Skeletal muscle cell (primary cell): Measurements from ENCODE around the gene CDK5R1.
A peak's percentile ranks its signal among the peaks of the same experiment; 100 is the strongest.
"Not testable (repeated sequence)": the region's sequence is repeated elsewhere in the genome, so short reads cannot be mapped to it uniquely, and the experiment has no call there.

ENCODE experiments used
- DNase-seq: peaks from one replicate; pipeline ENCODE4 v3.0.0-alpha.2; 2010; ENCODE audit warnings: low read depth
- H3K4me3 ChIP-seq: 2 replicates; pipeline ENCODE4 v1.5.1; 2011; ENCODE audit warnings: low read depth, mild to moderate bottlenecking, control low read depth, low read length, moderate library complexity

The CDK5R1 gene

GRCh38 chr17:32486701-32487472 is at the start of gene CDK5R1:
TSS of gene CDK5R1 (plus strand) at chr17:32486993. CDS start at chr17:32487621, 628 bp downstream.
- H3K4me3 ChIP-seq: peak within 1 kb of the TSS; percentile 63
- DNase-seq: no peak

DNA sequence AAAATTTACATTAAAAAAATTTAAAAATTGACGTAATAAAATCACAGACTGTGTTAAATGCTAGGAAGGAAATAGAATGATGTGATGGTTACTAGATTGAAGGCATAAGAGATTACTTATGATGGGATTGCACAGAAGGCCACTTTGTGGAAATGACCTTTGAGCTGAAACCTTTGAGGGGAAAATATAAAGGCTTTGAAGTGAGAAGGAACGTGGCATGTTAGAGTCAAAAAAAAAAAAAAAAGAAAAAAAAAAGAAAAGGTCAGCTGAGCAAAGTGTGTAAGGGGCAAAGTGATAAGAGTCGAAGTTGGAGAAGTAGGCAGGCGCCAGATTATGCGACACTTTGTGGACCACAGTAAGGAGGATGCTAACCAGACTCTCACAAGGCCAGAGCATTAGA is 46.1 kb upstream of the CDK5R1 start:
- H3K4me3 ChIP-seq: no peak overlapping the region
- DNase-seq: no peak

- no peak for DNase-seq
- H3K4me3 ChIP-seq: no peak overlapping the region
These were observed 44.9 kb upstream of the CDK5R1 start for GRCh38 chr17:32441886-32442285.

GRCh38 chr17:32443827-32444300 is 42.9 kb upstream of the CDK5R1 start:
- DNase-seq: no peak
- peak overlapping the region; percentile 95 for H3K4me3 ChIP-seq

DNA sequence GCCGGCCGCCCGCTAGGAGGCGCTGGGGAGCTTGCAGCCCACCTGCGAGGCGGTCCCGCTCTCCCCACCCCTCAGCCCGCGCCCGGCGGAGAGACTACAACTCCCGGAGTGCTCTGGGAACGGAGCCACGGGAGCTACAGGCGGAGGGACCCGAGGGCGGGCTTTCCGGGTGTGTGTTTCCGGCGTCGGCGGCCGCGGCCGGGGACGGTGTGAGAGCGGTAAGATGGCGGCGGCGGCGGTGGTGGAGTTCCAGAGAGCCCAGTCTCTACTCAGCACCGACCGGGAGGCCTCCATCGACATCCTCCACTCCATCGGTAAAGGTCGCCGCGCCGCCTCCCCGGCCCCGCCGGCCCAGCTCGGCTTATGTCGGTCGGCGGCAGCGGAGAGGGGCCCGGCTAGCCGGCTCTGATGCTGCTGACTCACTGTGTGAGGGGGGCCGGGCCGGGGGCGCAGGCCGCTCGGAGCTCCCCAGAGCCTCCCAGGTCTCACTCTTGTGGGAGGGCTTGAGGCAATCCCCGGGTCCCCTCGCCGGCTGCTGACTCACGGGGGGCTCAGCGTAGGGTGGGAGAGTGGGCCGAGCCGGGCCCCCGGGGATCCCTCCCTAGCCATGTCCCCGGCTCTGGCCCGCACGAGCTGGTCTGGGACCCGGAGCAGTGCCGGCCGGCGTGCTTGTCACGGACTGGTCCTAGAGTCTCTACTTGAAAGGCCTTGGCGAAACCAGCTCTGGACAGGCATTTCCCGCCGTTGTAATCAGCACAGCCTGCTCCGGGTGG is 42.3 kb upstream of the CDK5R1 start, which contains the start of gene PSMD11:
PSMD11 (plus strand) TSS at position 210 of the 773 bp plus-strand sequence; CDS start at position 224, 14 bp downstream.
- H3K4me3 ChIP-seq: peak within 1 kb of the TSS; percentile 95
- peak; percentile 84 for DNase-seq

DNA sequence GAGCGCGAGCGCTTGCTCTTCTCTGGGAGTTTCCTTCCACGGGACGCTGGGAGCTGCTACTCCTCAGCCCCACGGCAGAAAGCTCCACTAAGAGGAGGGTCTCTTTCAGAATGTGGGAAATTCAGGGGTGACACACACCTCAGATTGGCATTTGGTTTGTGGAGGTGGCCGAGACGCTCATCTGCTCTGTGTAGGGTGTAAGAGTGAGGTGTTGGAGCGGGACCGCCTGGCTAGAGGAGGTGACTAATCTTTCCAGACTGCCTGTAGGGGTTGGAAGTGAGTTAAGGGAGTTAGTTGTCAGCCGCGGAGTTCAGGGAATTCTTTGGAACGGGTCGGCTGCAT is 41.7 kb upstream of the CDK5R1 start:
- DNase-seq: no peak
- peak overlapping the region; percentile 95 for H3K4me3 ChIP-seq

DNA sequence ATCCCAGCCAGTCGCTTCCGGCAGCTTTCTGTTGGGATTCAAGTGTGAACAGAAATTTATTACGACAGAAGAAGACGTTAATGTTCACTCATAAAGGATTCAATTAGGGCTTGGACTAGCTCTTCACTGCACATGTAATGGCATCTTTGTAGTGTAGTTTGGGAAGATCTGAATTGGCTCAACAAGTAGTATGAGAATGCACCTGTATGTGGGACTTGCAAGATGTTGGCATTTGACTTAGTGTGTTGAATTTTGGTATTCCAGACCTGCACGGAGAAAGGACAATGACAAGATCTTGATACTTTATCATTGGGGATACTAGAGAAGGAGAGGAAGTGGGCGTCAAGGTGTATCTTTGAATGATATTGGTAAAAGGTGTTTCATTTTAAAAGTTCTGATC is 41.3 kb upstream of the CDK5R1 start:
- DNase-seq: no peak
- peak overlapping the region; percentile 95 for H3K4me3 ChIP-seq

- DNase-seq: no peak
- peak overlapping the region; percentile 95 for H3K4me3 ChIP-seq
These were observed 40.8 kb upstream of the CDK5R1 start for GRCh38 chr17:32445971-32446370.

- no peak overlapping the region for H3K4me3 ChIP-seq
These were observed 39.8 kb upstream of the CDK5R1 start for GRCh38 chr17:32446949-32447348.

DNA sequence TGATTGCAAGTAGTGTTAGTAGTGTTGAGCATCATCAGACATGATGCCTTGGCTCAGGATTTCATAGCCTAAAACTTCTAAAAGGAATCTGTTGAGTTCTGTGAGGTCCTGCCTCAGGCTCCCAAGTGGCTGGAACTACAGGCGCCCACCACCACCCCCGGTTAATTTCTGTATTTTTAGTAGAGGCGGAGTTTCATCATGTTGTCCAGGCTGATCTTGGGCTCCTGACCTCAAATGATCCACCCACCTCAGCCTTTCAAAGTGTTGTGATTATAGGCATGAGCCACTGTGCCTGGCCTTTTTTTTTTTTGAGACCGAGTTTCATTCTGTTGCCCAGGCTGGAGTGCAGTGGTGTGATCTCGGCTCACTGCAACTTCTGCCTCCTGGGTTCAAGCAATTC is 36.8 kb upstream of the CDK5R1 start:
- H3K4me3 ChIP-seq: no peak overlapping the region
- no peak for DNase-seq

More at GRCh38 chr17:32446949-32447348, 39.8 kb upstream of the CDK5R1 start:
- no peak for DNase-seq

- H3K4me3 ChIP-seq, DNase-seq: not testable (repeated sequence)
These were observed 36.4 kb upstream of the CDK5R1 start for GRCh38 chr17:32450379-32450778.

GRCh38 chr17:32451879-32452278 is 34.9 kb upstream of the CDK5R1 start:
- DNase-seq: no peak
- no peak overlapping the region for H3K4me3 ChIP-seq

- H3K4me3 ChIP-seq: no peak overlapping the region
- DNase-seq: no peak
These were observed 34.5 kb upstream of the CDK5R1 start for GRCh38 chr17:32452281-32452680.

DNA sequence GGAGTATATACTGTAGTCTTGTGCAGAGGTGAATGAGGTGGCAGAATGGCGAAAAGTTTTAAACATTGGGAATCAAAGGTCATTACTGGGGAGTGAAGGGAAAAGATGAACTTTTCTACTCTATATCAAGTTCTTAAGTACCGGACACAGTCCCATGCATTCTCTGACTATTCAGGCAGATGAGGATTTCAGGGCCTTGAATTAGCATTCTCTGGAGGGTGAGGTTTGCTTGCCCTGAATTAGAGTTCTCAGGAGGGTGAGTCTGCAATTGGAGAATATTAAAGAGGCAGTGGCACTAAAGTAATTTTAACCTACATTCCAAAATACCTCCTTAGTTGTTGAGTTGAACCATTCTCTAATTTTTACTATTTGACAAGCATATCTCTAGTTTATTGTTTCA is 33.4 kb upstream of the CDK5R1 start:
- DNase-seq: no peak

GRCh38 chr17:32458371-32458770 is 28.4 kb upstream of the CDK5R1 start:
- no peak overlapping the region for H3K4me3 ChIP-seq
- DNase-seq: no peak

More for the DNA sequence above, 33.4 kb upstream of the CDK5R1 start:
- no peak overlapping the region for H3K4me3 ChIP-seq

DNA sequence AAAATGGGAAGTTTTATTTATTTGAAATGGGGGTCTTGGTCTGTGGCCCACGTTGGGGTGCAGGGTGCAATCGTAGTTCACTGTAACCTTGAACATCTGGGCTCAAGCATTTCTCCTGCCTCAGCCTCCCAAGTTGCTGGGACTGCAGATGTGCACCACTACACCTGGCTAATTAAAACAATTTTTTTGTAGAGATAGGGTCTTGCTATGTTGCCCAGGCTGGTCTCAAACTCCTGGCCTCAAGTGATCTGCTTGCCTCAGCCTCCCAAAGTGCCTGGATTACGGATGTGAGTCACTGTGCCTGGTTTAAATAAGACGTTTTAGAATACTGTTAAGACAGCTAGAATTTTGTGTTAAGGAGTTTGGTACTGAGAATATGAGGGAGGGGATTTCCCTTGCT is 26.7 kb upstream of the CDK5R1 start:
- H3K4me3 ChIP-seq: no peak overlapping the region
- no peak for DNase-seq

GRCh38 chr17:32461498-32461852 is 25.3 kb upstream of the CDK5R1 start:
- no peak for DNase-seq
- H3K4me3 ChIP-seq: no peak overlapping the region

DNA sequence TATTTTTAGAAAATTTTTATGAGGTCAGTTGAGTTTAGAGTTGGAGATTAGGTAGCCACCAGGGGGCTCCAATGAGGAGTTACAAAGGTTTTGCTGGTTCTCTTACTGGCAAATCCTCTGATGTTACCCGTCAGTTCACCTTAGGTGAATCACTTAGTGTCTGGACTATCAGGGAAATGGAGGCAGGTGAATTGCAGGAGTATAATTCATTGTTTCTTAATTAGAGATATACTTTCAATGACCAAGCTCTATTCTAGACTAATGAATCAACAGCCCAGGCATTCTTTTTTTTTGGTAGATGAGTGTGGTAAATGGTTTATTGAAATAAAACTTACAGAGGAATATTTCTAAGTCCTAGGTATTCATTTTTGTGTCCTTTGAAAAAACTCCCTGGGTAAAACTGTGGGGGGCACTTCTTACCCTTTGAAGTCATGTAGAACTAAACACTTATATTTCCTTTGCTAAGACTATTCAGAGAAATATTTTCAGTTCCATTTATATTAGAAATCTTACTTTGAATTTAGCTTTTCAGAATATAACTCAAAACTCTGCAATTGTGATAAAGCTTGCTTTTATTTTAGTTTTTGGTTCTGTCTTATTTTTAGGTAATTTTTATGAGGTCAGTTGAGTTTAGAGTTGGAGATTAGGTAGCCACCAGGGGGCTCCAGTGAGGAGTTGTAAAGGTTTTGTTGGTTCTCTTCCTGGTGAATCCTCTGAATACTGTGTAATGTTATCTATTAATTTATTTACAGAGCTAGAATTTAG is 24.8 kb upstream of the CDK5R1 start:
- DNase-seq: no peak
- H3K4me3 ChIP-seq: no peak overlapping the region

GRCh38 chr17:32463304-32463703 is 23.5 kb upstream of the CDK5R1 start:
- no peak overlapping the region for H3K4me3 ChIP-seq
- no peak for DNase-seq

DNA sequence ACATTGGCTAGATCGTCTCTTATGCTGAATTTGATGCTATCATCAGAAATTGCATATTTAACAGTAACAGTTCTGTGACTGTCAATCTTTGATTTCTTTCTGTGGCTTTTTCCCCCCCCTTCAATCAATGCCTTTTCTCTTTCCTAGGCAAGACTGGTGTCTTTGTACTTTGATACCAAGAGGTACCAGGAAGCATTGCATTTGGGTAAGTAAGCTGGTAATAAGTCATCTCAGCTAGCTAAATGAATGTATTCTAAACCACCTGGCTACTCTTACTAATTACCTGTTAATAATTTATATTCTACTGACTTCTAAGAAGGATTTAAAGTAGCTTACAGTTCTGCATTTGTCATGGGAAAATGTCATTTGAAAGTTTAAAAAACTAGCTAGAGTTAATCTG is 22.4 kb upstream of the CDK5R1 start:
- no peak for DNase-seq
- no peak overlapping the region for H3K4me3 ChIP-seq
